Fibroblast of lung (primary cell): ENCODE data around the gene HECW1.

Source experiments
- CTCF ChIP-seq, 2 donors: IDR thresholded peaks in 1 of 2; conservative IDR thresholded peaks in 1 of 2; 1 replicate in 1 of 2; 2 replicates in 1 of 2; pipeline ENCODE4 v1.5.1; 2011 to 2012; ENCODE audit warnings: low read length in 2 of 2, control low read depth in 1 of 2, inconsistent platforms in 1 of 2, low read depth in 1 of 2, mild to moderate bottlenecking in 1 of 2
- EZH2 ChIP-seq: IDR thresholded peaks from 2 replicates; pipeline ENCODE4 v1.5.1; 2012; ENCODE audit warnings: low read length, control low read depth, mild to moderate bottlenecking; ENCODE audit errors: missing control alignments

GRCh38 chr7:43537765-43538403 is 425.4 kb downstream of the HECW1 start:
- TF ChIP-seq CTCF (conservative IDR thresholded peaks at IDR 0.05 in 1 of 2, IDR thresholded peaks at IDR 0.05 in 1 of 2; ENCODE audit: low read depth in 1 of 2, low read length in 2 of 2) = no peak
- TF ChIP-seq EZH2 = no peak
